ENCODE measurements around the gene SCGB2A2. TPM values are rescaled to one million over a fixed set of nuclear protein-coding genes. Genes with fewer than 3 reads are reported as not detected.

Gene SCGB2A2
- polyA plus RNA-seq (2012; ENCODE audit: insufficient read length, low read depth) = not detected

- TF ChIP-seq TAF1 (IDR thresholded peaks at IDR 0.05; ENCODE audit: borderline replicate concordance, insufficient read depth, low read length) (no peak), SIN3A (IDR thresholded peaks at IDR 0.05; ENCODE audit: borderline replicate concordance, insufficient read depth, low read length) (no peak), POLR2AphosphoS5 (IDR thresholded peaks at IDR 0.05; ENCODE audit: low read depth, low read length) (no peak), REST (IDR thresholded peaks at IDR 0.05; ENCODE audit: insufficient read depth in 1 of 2, low read depth in 2 of 2, low read length in 2 of 2) (no peak), FOXP2 (optimal IDR thresholded peaks at IDR 0.05; ENCODE audit: borderline replicate concordance, extremely low read depth, extremely low read length, insufficient read depth) (no peak)
Measured at GRCh38 chr11:62269654-62270278, at the start of gene SCGB2A2. Gene SCGB2A2 (plus strand): TSS chr11:62270158. CDS start chr11:62270217, 59 bp downstream.

GRCh38 chr11:62221498-62221897 lies 48.5 kb upstream of the SCGB2A2 start:
- TF ChIP-seq POLR2AphosphoS5 (IDR thresholded peaks at IDR 0.05; ENCODE audit: low read depth, low read length) (no peak), SIN3A (IDR thresholded peaks at IDR 0.05; ENCODE audit: borderline replicate concordance, insufficient read depth, low read length) (no peak), FOXP2 (optimal IDR thresholded peaks at IDR 0.05; ENCODE audit: borderline replicate concordance, extremely low read depth, extremely low read length, insufficient read depth) (no peak), TAF1 (IDR thresholded peaks at IDR 0.05; ENCODE audit: borderline replicate concordance, insufficient read depth, low read length) (no peak), REST (IDR thresholded peaks at IDR 0.05; ENCODE audit: insufficient read depth in 1 of 2, low read depth in 2 of 2, low read length in 2 of 2) (no peak)

- TF ChIP-seq REST (IDR thresholded peaks at IDR 0.05; ENCODE audit: insufficient read depth in 1 of 2, low read depth in 2 of 2, low read length in 2 of 2) (no peak), SIN3A (IDR thresholded peaks at IDR 0.05; ENCODE audit: borderline replicate concordance, insufficient read depth, low read length) (no peak), FOXP2 (optimal IDR thresholded peaks at IDR 0.05; ENCODE audit: borderline replicate concordance, extremely low read depth, extremely low read length, insufficient read depth) (no peak), POLR2AphosphoS5 (IDR thresholded peaks at IDR 0.05; ENCODE audit: low read depth, low read length) (no peak)
Measured at GRCh38 chr11:62223095-62223494, 46.9 kb upstream of the SCGB2A2 start.

- no peak for TF ChIP-seq TAF1 (IDR thresholded peaks at IDR 0.05; ENCODE audit: borderline replicate concordance, insufficient read depth, low read length)
- no peak for TF ChIP-seq FOXP2 (optimal IDR thresholded peaks at IDR 0.05; ENCODE audit: borderline replicate concordance, extremely low read depth, extremely low read length, insufficient read depth)
- no peak for TF ChIP-seq POLR2AphosphoS5 (IDR thresholded peaks at IDR 0.05; ENCODE audit: low read depth, low read length)
- TF ChIP-seq REST (IDR thresholded peaks at IDR 0.05; ENCODE audit: insufficient read depth in 1 of 2, low read depth in 2 of 2, low read length in 2 of 2) = no peak
- TF ChIP-seq SIN3A (IDR thresholded peaks at IDR 0.05; ENCODE audit: borderline replicate concordance, insufficient read depth, low read length) = no peak
Measured at GRCh38 chr11:62233730-62234129, 36.2 kb upstream of the SCGB2A2 start.
